ENCODE measurements around the gene GNPTG. TPM values are rescaled to one million over a fixed set of nuclear protein-coding genes. Genes with fewer than 3 reads are reported as not detected.

Gene GNPTG
- total RNA-seq, 1 experiment from 2014 or later, result 29.4 TPM

DNA sequence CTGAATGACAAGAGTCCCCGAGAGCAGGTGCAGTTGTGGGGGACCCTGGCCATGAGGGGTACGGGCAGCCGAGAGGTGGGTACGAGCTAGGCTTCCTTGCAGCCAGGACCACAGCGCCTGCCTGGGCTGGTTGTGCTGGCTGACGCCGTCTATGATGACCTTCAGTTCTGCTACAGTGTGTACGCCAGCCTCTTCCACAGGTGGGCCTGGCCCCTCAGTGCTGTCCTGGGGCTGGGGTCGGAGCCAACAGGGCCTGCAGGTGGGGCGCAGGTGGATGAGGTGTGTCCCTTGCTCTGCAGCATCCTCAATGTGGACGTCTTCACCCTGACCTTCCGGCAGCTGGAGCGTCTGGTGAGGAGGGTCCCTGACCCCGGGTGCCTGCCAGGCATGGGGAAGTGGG is 7.2 kb upstream of the GNPTG start:
- Histone ChIP-seq H3K27me3 (ENCODE audit: insufficient read depth, low read length) (no peaks in the 10 kb centered on the region), H3K56ac (ENCODE audit: insufficient read length, low read depth, low read length) (no peak overlapping the region), H3K9ac (ENCODE audit: extremely low read depth, insufficient read length, low read length) (no peak overlapping the region), H2AFZ (ENCODE audit: low read length) (no peak overlapping the region), H3T11ph (ENCODE audit: low read length) (no peak overlapping the region), H4K91ac (ENCODE audit: insufficient read length, low read depth, low read length) (no peak overlapping the region), H3K14ac (ENCODE audit: insufficient read depth, low read length) (no peak overlapping the region), H3K4me1 (ENCODE audit: insufficient read depth, low read length) (no peaks in the 10 kb centered on the region), H2BK120ac (ENCODE audit: low read depth, low read length, poor library complexity, severe bottlenecking) (no peak overlapping the region), H2BK5ac (ENCODE audit: insufficient read length, low read length) (no peak overlapping the region), H3K79me2 (ENCODE audit: insufficient read depth, low read length) (no peaks in the 10 kb centered on the region), H2BK12ac (ENCODE audit: insufficient read length, low read depth, low read length) (no peak overlapping the region), H2AK5ac (ENCODE audit: insufficient read length, low read length) (no peak overlapping the region), H3K79me1 (ENCODE audit: insufficient read depth, low read depth, low read length, poor library complexity, severe bottlenecking) (no peaks in the 10 kb centered on the region), H3K27ac (ENCODE audit: insufficient read length, low read depth, low read length) (no peak overlapping the region), H3K4ac (ENCODE audit: low read depth, low read length) (no peak overlapping the region), H4K20me1 (ENCODE audit: control insufficient read depth, insufficient read depth, insufficient read length) (no peaks in the 10 kb centered on the region), H3K9me3 (ENCODE audit: control insufficient read depth, low read depth, low read length) (no peaks in the 10 kb centered on the region), H3K4me2 (ENCODE audit: insufficient read depth, insufficient read length, low read length) (no peak overlapping the region), H3K23me2 (ENCODE audit: insufficient read length, low read depth, low read length, poor library complexity, severe bottlenecking) (no peaks in the 10 kb centered on the region), H3K23ac (ENCODE audit: insufficient read length, low read depth, low read length) (no peak overlapping the region), H2BK15ac (ENCODE audit: low read depth, low read length) (no peak overlapping the region), H3K18ac (ENCODE audit: insufficient read length, low read depth, low read length) (no peak overlapping the region), H2BK20ac (ENCODE audit: low read depth, low read length, poor library complexity, severe bottlenecking) (no peak overlapping the region), H4K8ac (replicated peaks; ENCODE audit: insufficient read length, low read depth, low read length) (no peak overlapping the region), H4K5ac (ENCODE audit: insufficient read length, low read depth, low read length) (no peak overlapping the region)
- no peak for DNase-seq
- peaks cover 2 to 10% (median 8%) of the 10 kb centered on the region in 3 experiments; a peak in 5 of 7 replicates for H3K36me3 Mint-ChIP-seq (ENCODE audit: insufficient read depth in 1 of 3, low read depth in 3 of 3)
- no CpG with 5 or more reads among the region's 14 CpGs for WGBS (ENCODE audit: extremely low coverage, insufficient read length, low lambda C conversion rate)
- H3K4me1 Mint-ChIP-seq, result peaks cover 6 to 7% of the 10 kb centered on the region in 2 experiments
- TF ChIP-seq, protein P1, sequence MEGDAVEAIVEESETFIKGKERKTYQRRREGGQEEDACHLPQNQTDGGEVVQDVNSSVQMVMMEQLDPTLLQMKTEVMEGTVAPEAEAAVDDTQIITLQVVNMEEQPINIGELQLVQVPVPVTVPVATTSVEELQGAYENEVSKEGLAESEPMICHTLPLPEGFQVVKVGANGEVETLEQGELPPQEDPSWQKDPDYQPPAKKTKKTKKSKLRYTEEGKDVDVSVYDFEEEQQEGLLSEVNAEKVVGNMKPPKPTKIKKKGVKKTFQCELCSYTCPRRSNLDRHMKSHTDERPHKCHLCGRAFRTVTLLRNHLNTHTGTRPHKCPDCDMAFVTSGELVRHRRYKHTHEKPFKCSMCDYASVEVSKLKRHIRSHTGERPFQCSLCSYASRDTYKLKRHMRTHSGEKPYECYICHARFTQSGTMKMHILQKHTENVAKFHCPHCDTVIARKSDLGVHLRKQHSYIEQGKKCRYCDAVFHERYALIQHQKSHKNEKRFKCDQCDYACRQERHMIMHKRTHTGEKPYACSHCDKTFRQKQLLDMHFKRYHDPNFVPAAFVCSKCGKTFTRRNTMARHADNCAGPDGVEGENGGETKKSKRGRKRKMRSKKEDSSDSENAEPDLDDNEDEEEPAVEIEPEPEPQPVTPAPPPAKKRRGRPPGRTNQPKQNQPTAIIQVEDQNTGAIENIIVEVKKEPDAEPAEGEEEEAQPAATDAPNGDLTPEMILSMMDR (conservative IDR thresholded peaks at IDR 0.05), result no peak
- H3K27me3 Mint-ChIP-seq (ENCODE audit: low read depth), result peaks cover 14% of the 10 kb centered on the region
- no peak overlapping the region for H3K4me3 Mint-ChIP-seq
- no peaks in the 10 kb centered on the region for H3K9me3 Mint-ChIP-seq
- H3K27ac Mint-ChIP-seq, result no peak overlapping the region
